K562 (cell line): Measurements from ENCODE around the gene ADGRD1.

Experiments used
- DNMT1 ChIP-seq: fragments of 450-650 bp; IDR thresholded peaks from 2 replicates; pipeline ENCODE4 v1.6.1; 2016; ENCODE audit warnings: antibody characterized with exemption, mild to moderate bottlenecking
- JUND ChIP-seq, 2 experiments: IDR thresholded peaks; 2 replicates in 1 of 2; 3 replicates in 1 of 2; pipeline ENCODE4 v1.6.1; 2011; ENCODE audit warnings: borderline replicate concordance in 2 of 2, low read depth in 2 of 2, low read length in 2 of 2, improper control_type of control experiment in 1 of 2, missing biosample characterization in 1 of 2, missing genetic modification characterization in 1 of 2, missing genetic modification reagents in 1 of 2
- MNT ChIP-seq, 2 experiments: fragments of 450-650 bp; conservative IDR thresholded peaks; 2 replicates each; pipeline ENCODE4 v1.6.1; 2017; ENCODE audit warnings: mild to moderate bottlenecking in 2 of 2, moderate library complexity in 2 of 2
- POLR2AphosphoS2 ChIP-seq: IDR thresholded peaks from 2 replicates; pipeline ENCODE4 v1.6.1; 2012; ENCODE audit warnings: low read length, improper control_type of control experiment
- SAP30 ChIP-seq: fragments of 200-600 bp; sonication (generic); IDR thresholded peaks from 2 replicates; pipeline ENCODE4 v1.6.1; 2012; ENCODE audit warnings: borderline replicate concordance, low read depth, mild to moderate bottlenecking, moderate library complexity, low read length, control low read depth, inconsistent platforms; ENCODE audit not compliant: insufficient read depth, poor library complexity, severe bottlenecking
- SMC3 ChIP-seq: conservative IDR thresholded peaks from 2 replicates; pipeline ENCODE4 v1.6.1; 2011; ENCODE audit warnings: low read depth, low read length, improper control_type of control experiment; ENCODE audit not compliant: insufficient read depth
- ZNF143 ChIP-seq: sonication (generic); formaldehyde crosslinking; IDR thresholded peaks from 2 replicates; pipeline ENCODE4 v1.9.0; 2022; ENCODE audit warnings: mild to moderate bottlenecking, missing genetic modification reagents

- TF ChIP-seq POLR2AphosphoS2 = no peak
- no peak for TF ChIP-seq ZNF143
- TF ChIP-seq SAP30 = no peak
- no peak for TF ChIP-seq SMC3
- TF ChIP-seq JUND (IDR thresholded peaks at IDR 0.05; ENCODE audit: borderline replicate concordance, low read depth, low read length) = no peak
- TF ChIP-seq JUND (tag; IDR thresholded peaks at IDR 0.05; ENCODE audit: borderline replicate concordance, low read depth, low read length) = no peak
- TF ChIP-seq DNMT1 = no peak
- TF ChIP-seq MNT (conservative IDR thresholded peaks at IDR 0.05) = no peak
Measured at GRCh38 chr12:131012279-131013069, 58.8 kb downstream of the ADGRD1 start.
